GM06990 (cell line): ENCODE measurements around the gene TUBB2A.
A peak's percentile ranks its signal among the peaks of the same experiment; 100 is the strongest.

Experiments used
- DNase-seq: peaks from one replicate; pipeline ENCODE4 v3.0.0-alpha.2; 2011; ENCODE audit not compliant: insufficient read length; ENCODE audit errors: extremely low read depth
- H3K27me3 ChIP-seq: replicated peaks from 2 replicates; pipeline ENCODE4 v1.6.0; 2011; ENCODE audit warnings: low read length; ENCODE audit not compliant: control insufficient read depth, insufficient read depth
- H3K36me3 ChIP-seq: 2 replicates; pipeline ENCODE4 v1.5.1; 2011; ENCODE audit warnings: low read length; ENCODE audit not compliant: control insufficient read depth, insufficient read depth
- H3K4me3 ChIP-seq: replicated peaks from 2 replicates; pipeline ENCODE4 v1.5.1; 2011; ENCODE audit warnings: low read depth, mild to moderate bottlenecking, control low read depth, low read length
- TF ChIP-seq, protein P1 (sequence below): IDR thresholded peaks from 2 replicates; pipeline ENCODE4 v1.5.1; 2011; ENCODE audit warnings: low read length, control low read depth, mild to moderate bottlenecking, inconsistent platforms; ENCODE audit not compliant: insufficient read depth, poor library complexity, severe bottlenecking

The TUBB2A gene

DNA sequence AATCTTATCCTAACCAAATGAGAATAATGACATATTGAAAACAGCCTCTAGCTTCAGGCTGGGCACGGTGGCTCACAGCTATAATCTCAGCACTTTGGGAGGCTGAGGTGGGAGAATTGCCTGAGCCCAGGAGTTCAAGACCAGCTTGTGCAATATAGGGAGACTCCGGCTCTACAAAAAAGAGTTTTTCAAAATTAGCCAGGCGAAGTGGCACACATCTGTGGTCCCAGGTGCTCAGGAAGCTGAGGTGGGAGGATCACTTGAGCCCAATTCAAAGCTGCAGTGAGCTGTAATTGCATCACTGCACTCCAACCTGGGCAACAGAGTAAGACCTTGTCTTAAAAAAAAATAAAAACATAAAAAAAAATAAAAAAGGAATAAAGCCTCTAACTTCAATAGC lies 4.7 kb downstream of the TUBB2A start:
- no peak overlapping the region for H3K4me3 ChIP-seq
- no peaks in the 10 kb centered on the region; the same call in none of the 2 replicates for H3K36me3 ChIP-seq
- TF ChIP-seq, protein P1, sequence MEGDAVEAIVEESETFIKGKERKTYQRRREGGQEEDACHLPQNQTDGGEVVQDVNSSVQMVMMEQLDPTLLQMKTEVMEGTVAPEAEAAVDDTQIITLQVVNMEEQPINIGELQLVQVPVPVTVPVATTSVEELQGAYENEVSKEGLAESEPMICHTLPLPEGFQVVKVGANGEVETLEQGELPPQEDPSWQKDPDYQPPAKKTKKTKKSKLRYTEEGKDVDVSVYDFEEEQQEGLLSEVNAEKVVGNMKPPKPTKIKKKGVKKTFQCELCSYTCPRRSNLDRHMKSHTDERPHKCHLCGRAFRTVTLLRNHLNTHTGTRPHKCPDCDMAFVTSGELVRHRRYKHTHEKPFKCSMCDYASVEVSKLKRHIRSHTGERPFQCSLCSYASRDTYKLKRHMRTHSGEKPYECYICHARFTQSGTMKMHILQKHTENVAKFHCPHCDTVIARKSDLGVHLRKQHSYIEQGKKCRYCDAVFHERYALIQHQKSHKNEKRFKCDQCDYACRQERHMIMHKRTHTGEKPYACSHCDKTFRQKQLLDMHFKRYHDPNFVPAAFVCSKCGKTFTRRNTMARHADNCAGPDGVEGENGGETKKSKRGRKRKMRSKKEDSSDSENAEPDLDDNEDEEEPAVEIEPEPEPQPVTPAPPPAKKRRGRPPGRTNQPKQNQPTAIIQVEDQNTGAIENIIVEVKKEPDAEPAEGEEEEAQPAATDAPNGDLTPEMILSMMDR: no peak
- DNase-seq: no peak
- H3K27me3 ChIP-seq: no peaks in the 10 kb centered on the region

DNA sequence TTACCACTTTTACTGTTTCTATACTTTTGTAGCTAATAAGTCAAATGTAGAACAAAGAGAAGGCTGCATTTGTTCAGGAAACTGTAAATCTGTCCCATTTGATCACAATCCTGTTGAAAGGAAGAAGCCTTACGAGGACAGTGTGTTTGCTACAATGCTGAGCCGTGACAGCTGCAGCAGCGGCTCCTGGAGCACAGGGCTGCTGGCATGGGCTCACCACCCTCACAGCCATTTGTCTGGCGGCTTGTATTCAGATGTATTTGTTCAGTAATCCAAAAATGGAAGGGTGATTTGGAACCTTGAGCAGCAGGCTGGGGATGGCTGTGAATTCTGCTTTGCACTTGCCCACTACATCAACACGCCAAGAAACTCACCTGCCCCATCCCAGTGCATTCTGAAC lies 5.7 kb downstream of the TUBB2A start:
- Histone ChIP-seq H3K36me3 (no peaks in the 10 kb centered on the region; the same call in none of the 2 replicates), H3K27me3 (no peaks in the 10 kb centered on the region), H3K4me3 (no peak overlapping the region)
- TF ChIP-seq, protein P1: no peak
- DNase-seq: no peak

DNA sequence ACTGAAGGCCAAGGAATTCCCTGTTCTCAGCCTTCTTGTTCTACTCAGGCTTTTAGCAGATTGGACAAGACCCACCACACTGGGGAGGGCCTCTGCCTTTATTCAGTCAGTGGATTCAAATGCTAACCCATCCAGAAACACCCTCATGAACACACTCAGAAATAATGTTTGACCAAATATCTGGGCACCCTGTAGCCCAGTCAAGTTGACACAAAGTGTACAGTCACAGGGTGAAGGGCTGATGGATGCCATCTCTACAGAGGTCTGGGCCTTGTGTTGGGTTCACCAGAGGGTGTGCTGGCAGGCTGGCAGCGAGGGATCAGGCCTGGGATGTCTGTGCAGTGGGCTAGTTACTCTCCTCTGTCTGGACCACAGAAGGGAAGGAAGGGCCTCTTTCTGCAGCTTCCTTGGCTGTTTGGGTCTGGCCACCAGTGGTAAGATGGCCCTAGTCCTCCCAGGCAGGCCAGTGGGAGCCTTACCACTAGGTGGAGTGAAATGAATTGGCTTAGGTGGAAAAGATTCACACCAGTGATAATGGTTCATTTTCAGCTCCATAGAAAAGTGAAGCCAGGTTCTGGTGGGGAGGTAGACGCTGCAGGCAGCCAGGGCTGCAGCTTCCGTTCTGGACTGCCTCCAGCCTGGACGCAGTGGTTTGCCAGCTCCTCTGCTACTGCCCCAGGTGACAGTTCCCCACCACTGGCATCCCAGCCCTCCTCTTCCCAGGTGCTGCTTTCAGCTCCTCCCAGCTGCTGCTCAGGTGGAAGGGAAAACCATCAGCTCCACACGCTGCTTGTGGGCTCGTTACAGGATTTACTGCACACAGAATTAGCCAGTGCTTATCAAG lies 9.2 kb downstream of the TUBB2A start:
- no peaks in the 10 kb centered on the region; the same call in 1 of the 2 replicates for H3K36me3 ChIP-seq
- no peak overlapping the region for H3K4me3 ChIP-seq
- no peak for DNase-seq
- TF ChIP-seq, protein P1: peak; percentile 14
- no peaks in the 10 kb centered on the region for H3K27me3 ChIP-seq

DNA sequence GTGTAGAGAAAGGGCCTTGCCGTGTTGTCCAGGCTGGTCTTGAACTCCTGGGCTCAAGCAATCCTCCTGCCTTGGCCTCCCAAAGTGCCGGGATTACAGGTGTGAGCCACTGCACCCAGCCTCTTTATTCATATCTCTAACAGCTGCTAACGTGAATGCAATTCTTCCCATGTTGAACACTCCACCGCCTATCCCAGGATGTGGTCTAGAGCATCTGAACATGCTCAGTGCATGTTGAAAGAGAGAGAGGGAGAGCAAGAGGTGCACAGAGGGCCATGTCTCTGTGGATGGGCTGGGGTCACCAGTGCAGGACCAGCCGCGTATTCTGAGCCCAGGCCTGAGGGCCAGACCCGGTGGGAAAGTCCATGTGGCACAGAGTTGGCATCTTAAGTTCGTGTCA lies 12.8 kb downstream of the TUBB2A start:
- Histone ChIP-seq H3K27me3 (no peaks in the 10 kb centered on the region), H3K36me3 (no peaks in the 10 kb centered on the region; the same call in 1 of the 2 replicates)
- TF ChIP-seq, protein P1: no peak

DNA sequence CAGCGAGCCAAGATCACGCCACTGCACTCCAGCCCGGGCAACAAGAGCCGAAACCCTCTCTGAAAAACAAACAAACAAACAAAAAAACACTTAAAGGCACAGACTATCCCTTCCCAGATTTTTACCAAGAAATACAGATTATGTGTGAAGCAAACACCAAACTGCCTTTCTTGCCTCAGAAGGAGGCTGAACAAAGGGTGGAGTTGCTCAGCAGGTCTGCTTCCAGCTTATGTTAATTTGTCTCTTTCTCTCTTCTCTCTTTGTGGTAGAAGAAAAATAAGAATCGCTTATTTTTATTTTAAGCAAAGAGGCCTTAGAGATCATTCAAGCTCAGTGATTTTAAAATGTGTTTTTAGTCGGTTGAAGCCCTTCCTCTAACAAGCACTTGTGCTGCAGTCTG lies 14.2 kb downstream of the TUBB2A start:
- H3K4me3 ChIP-seq: no peak overlapping the region
- no peaks in the 10 kb centered on the region; the same call in 1 of the 2 replicates for H3K36me3 ChIP-seq
- no peak for DNase-seq
- no peaks in the 10 kb centered on the region for H3K27me3 ChIP-seq
- TF ChIP-seq, protein P1: no peak

More for the DNA sequence above, 12.8 kb downstream of the TUBB2A start:
- no peak for DNase-seq
- H3K4me3 ChIP-seq: no peak overlapping the region
